ENCODE results near the gene DRD4.

The DRD4 gene

GRCh38 chr11:611001-611996, 25.8 kb upstream of the DRD4 start:
- no peak for DNase-seq

GRCh38 chr11:612201-612960, 24.7 kb upstream of the DRD4 start:
- peak; percentile 29 for DNase-seq

GRCh38 chr11:612961-613300, 24.1 kb upstream of the DRD4 start:
- DNase-seq, result no peak

GRCh38 chr11:613369-613968, 23.6 kb upstream of the DRD4 start:
- peak; percentile 83 for DNase-seq

- no peak for DNase-seq
Observed at GRCh38 chr11:614021-614622, 22.9 kb upstream of the DRD4 start.

GRCh38 chr11:614623-615503, 22.2 kb upstream of the DRD4 start:
- DNase-seq, result no peak

- DNase-seq, result peak; percentile 91
Observed at GRCh38 chr11:615504-616319, 21.4 kb upstream of the DRD4 start, which contains the start of gene IRF7. Gene IRF7 (minus strand): TSS chr11:615950. CDS start chr11:615364, 586 bp downstream.

- DNase-seq, result no peak
Observed at GRCh38 chr11:616320-617198, 20.5 kb upstream of the DRD4 start.

- no peak for DNase-seq
Observed at GRCh38 chr11:617199-617911, 19.7 kb upstream of the DRD4 start.

- DNase-seq, result no peak
Observed at GRCh38 chr11:617912-618682, 19.0 kb upstream of the DRD4 start.

- DNase-seq, result no peak
Observed at GRCh38 chr11:618856-619627, 18.0 kb upstream of the DRD4 start.

- no peak for DNase-seq
Observed at GRCh38 chr11:619628-620050, 17.4 kb upstream of the DRD4 start.

GRCh38 chr11:620201-620600, 16.9 kb upstream of the DRD4 start:
- no peak for DNase-seq

- no peak for DNase-seq
Observed at GRCh38 chr11:620935-621814, 15.9 kb upstream of the DRD4 start.

GRCh38 chr11:621838-622237, 15.2 kb upstream of the DRD4 start:
- DNase-seq, result no peak

GRCh38 chr11:623349-623869, 13.7 kb upstream of the DRD4 start:
- no peak for DNase-seq

Measured in activated CD4-positive, alpha-beta T cell treated with anti-CD3 and anti-CD28 coated beads, Interleukin-10, Interleukin-2, amounts not matched to agents 100 ng/mL and 50 ng/mL, durations not matched to agents 16 hours and 8 hours (primary cell).